ENCODE results near the gene C10orf71.

C10orf71 gene

DNA sequence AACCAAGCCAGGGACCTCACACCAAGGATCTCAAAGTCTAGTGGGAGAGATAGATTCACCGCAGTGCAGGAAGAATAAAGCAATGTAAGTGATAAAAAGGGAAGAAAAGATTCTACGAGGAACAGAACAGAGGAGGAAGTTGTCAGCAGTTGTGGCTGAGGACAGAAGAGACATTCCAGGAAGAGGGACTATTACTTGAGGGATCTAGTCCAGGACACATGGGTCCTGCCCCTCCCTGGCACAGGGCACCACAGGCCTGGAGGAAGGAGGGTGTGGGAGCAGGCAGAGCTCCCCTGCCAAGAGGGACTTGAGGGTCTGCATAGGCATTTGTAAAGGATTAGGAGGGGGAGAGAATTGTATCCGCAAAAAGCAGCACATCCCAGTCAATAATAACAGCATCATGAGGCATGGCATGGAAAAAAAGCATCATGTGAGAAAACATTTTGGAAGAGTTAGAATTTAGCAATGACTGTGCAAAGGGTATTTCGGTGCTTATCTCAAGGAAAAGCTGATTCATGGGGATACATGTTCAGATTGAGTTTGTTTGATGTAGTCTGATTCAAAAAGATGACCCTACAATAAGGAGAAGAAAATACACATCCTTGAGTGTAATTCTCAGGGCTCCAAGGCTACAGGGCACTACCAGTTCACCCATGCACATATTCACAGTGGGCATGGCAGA, 12.7 kb downstream of the C10orf71 start:
- no peak for DNase-seq

DNA sequence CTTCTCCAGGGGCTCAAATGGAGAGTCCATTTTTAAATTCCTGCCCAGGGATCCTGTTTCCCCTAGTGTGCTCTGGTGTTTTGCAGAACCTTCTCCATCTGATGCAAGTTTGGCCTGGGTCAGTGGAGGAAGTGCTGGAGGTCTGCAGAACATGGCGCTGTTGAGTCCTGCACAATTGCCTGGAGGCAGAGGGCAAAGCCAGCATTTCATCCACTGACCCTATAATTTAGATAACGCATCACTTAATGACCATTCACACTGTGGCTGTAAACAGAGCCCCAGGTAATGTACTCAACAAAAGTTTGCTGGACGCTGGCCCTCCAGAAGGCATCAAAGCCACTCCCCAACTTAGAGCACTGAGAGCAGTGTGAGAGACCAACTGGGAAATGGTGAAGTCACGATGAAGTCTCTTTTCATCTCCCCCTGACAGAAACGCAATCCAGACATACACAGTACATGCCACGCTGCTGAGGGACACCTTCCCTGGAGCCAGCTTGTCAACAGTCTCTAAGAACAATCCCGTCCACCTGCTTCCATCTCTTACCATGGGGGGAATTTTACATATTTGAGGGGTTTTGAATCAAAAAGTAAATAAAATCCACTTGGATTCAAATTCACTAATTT, 13.4 kb downstream of the C10orf71 start:
- DNase-seq, result no peak

DNA sequence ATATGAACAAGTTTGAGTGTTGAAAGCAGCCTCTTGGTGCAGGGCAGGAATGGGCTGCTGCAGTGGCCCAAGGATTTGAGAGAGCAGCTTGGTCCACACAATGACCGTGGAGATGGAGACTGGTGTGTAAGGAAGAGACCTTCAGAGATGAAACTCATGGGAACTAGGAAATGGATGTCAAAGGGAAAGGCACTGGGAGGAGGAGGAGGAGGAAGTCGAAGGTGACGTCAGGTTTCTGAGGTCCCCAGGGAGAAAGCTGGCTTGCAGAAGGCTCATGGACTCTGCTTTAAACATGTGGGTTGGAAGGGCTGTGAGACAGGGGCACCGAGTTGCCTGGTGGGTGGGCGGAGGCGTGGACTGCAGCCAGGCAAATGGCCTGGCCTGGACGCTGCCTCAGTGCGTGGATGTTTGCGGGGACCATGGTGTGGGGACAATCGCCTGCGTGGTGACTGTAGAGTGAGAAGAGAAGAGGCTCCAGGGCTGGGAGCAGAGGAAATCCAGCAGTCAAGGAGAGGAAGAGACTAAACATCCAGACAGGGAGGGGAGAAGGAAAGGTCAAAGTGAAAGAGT, 14.6 kb downstream of the C10orf71 start:
- DNase-seq, result no peak

DNA sequence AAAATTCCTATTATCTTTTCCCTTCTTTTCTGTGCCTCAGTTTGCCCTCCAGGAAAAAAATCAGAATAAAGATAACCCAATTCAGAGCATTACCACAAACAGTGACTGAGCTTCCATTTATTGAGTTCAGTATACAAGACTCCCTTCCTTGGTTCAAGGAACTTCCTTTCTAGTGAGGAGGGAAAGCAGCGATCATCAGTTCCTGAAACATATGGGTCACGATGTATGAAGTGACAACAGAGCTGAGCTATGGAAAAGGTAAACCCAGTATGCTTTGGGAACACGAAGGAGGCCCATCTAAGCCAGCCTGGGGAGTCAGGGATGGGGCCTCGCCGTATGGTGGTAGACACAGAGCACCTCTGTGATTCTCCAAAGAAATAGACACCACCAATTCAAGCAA, 15.8 kb downstream of the C10orf71 start:
- DNase-seq, result no peak

DNA sequence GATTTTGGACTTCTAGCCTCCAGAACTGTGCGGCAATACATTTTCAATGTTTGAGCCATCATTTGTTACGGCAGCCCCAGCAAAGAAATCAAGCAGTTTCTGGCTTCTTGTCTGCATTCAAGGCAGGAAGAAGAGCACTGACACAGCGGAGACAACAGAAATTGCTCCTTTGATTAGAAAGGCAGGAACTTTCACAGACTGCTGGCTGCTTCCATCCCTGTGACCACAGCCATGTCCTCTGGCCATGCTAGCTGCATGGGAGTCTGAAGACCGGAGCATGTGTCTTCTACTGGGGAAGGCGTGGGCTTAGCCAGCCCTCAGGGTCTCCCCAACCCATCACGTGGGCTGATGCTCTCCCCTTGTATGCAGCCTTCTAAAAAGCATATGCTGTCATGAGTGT, 19.1 kb downstream of the C10orf71 start:
- no peak for DNase-seq

DNA sequence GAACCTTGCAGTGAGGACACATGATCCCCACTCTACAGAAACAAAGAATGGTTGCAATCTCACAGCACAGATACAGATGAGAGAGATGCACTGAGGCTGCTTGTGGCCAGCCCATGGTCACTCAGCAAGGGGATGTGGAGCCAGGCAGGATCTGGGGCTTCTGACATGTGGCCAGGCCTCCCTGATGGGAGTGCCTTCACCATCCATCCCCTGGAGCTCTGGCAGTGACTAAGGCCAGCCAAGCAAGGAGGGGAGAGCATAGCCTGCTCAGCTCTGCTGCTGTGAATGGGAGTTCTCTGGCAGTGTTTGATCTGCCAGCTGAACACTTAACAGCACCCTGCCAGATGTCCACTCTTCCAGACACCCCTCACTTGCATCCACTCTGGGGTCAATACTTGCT, 19.8 kb downstream of the C10orf71 start:
- DNase-seq, result no peak

DNA sequence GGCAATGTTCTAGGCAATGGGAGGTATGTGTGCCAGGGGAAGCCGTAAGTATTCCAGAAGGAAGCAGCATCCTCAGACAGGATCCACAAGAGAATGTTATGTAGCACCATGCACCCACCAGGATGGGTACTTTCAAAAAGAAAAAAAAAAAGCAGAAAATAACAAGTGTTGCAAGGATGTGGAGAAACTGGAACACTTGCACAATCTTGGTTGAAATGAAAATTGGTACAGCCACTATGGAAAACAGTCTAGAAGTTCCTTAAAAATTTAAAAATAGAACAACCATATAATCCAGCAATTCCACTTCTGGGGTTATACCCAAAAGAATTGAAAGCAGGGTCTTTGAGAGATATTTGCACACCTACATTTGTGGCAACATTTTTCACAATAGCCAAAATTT, 20.2 kb downstream of the C10orf71 start:
- DNase-seq, result no peak

DNA sequence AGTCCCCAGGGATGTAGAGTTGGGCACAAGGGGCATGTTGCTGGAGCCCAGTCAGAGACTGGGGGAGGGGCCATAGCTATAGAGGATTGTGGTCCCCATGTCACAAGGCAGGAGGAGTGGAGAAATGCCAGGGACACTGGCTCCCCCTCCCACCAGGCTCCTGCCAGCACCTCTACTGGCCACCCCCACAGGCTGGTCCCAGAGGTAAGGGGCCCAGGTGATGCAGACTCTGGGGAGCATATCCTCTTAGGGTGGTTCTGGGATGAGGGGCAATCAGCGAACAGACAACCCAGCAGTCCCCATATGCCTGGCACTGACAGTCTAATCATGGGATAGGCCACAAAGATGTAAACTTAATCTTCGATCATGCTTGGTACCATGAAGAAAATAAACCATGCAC, 21.2 kb downstream of the C10orf71 start:
- no peak for DNase-seq

DNA sequence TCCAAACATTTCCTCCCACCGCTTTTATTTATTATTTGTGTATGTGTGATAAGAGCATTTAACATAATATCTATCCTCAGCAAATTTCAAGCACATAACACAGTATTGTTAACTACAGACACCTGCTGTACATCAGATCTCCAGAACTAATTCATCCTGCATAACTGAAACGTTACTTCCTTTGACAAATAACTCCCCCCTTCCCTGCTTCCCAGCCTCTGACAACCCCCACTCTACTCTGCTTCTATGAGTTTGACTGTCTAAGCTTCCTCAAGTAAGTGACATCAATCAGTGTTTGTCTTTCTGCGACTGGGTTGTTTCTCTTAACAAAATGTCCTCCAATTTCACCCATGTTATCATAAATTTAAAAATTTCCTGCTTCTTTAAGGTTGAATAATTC, 22.1 kb downstream of the C10orf71 start:
- DNase-seq, result no peak

DNA sequence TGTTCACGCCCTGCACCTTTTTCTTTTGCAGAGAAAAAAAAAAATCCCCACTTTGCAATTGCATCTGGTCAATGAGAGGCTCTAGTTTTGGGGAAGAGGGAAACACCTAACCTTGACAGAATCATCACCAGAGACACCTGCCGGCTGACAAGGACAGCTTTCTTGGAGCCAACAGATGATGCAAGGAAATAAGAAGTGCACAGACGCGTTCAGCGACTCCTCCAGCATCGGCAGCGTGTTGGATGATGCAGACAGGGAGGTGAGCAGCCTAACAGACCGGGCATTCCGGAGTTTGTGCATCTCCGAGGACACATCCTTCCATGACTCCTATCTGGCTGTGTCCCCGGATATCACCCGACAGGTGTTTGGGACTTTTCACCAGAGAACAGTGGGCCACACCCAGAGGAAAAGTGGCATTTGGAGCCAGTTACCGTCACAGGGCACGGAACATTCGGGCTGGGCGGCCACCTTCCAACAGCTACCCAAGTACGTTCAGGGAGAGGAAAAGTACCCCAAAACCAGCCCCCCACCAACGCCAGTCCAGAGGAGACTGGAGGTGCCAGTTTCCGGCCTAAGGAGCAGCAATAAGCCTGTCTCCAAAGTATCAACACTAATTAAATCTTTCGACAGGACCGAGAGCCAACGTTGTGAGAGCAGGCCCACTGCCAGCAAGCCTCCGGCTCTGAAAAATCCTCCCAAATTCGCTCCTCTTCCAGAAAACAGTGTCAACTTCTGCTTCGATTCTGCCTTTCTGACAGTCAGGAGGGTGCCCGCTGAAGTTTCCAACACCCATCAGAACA, 23.6 kb downstream of the C10orf71 start:
- DNase-seq, result no peak

DNA sequence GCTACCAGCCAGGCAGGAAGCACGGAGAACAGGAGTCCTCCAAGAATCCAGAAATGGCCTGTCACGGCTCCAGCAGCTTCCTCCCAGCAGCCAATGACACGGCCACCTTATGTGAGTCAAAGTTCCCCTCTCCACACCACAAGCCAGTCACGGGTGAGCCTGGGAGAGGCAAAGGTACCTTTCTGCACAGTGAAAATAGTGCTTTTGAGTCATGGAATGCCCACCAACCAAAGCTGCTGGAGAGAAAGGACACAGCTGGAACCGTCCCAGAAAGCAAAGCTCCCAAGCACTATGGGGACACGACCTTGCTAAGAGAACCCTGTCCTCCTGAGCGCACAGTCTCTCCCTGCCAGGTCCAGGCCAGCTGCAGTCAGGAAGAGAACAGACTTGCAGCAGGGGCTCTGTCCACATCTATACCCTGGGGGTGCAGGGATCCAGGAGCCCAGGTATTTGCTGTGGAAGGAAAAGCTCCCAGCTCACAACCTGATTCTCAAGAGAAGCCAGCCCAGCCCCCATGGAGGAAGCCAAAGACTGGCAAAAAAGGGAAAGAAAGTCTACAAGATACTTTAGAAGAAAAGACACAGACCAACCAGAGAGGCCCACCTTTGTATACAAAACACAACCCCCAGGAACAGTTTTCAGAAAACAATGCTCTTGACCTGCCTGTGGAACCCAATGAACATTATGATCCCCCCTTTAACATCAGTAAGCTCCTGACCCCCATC, 24.4 kb downstream of the C10orf71 start:
- DNase-seq, result no peak

DNA sequence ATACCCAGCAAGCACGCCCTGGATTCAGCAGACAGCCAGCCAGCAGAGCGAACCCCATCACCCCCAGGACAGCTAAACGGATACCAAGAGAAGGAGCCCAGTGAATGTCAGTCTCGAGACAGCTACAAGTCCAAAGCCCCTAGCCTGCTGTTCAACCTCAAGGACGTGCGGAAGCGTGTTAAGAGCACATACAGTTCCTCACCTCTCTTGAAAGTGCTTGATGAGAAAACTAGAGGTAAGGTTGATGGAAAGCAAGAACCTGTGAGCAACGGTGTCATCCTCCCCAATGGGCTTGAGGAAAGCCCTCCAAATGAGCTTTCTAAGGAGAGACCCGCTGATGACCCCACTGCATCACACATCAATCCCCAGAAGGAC, 24.9 kb downstream of the C10orf71 start:
- DNase-seq, result no peak

DNA sequence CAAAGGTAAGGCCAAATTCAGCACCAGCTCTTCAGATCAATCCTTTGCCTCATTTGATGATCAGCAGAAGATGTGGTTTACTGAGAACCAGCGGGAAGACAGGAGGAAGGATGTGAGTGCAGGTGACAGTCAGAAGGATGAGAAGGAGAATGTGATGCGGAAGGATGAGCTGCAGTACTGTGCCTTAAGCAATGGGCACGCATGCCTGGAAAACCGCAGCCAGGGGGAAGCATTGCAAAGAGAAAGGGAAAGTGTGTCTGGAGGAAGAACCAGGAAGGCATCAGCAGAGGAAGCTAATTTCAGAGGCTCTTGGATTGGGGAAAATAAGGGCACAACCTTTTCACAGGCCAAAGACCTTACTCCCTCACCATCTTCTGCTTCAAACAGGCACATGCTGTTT, 25.7 kb downstream of the C10orf71 start:
- no peak for DNase-seq

DNA sequence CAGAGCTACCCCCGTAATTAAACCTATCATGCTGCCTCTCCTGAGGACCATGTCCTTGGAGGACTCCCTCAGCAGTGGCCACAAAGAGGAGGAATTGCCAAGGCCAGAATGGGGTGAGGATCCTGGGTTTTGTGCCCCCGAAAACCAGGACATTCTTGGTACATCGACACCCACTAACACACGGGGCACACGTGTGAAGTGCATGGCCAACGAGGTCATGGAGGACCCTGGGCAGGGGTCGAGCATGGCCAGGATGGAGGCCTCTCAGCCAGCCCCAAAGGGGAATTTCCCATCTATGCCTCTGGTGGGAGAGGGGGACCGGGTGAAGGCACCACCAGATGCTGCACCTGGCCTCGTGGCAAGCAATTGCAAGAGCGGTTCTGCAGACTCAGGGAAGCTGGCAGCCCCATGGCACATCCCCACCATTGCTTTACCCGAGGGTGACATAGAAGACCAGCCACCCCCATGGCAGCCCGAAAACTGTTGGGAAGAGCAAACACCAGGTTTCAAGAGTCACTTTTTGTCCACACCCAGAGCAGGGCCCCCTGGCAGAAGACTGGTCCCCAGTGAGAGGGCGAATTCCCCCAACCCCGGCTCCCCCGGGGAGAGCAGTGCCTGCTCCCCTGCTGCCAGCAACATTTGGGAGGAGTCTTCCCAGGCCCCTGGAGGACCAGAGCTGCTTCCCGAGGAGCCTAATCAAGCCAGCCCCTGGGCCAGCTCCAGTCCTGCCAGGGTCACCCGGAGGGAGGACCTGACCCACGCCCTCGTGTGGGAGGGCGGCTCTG, 26.4 kb downstream of the C10orf71 start:
- no peak for DNase-seq

DNA sequence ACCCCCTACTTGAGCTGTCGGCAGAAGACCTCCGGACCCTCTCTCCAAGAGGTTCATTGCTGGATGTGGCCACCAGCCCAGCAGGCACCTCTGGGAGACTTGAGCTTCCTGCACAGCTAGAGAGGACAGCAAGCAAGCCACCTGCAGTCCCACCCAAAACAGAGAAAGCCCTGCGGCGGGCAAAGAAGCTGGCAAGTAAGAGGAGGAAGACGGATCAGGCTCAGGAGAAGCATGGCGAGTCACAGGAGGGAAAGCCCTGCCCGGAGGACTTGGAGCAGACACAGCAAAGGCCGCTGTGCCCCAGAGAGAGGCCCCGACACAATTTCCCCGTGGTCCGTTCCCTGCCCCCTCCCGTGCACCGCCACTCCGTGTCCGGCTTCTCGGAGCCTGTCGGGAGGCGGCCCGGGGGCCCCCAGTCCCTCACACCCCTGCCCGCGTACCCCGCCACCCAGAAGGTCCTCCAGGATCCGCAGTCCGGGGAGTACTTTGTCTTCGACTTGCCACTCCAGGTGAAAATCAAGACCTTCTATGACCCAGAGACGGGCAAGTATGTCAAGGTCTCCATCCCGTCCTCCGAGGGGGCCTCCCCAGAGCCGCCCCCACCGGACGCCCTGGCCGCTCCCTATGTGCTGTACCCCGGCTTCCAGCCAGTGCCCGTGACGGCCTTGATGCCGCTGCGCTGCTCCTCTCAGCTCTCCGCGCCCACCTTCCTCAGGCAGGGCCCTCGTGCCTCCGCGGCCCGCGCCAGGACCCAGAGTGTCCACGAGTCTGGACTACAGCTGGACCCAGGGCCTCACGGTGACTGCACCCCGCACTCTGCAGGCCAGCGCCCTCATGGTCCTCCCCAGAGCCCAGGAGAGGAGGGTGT, 27.2 kb downstream of the C10orf71 start:
- DNase-seq, result no peak

DNA sequence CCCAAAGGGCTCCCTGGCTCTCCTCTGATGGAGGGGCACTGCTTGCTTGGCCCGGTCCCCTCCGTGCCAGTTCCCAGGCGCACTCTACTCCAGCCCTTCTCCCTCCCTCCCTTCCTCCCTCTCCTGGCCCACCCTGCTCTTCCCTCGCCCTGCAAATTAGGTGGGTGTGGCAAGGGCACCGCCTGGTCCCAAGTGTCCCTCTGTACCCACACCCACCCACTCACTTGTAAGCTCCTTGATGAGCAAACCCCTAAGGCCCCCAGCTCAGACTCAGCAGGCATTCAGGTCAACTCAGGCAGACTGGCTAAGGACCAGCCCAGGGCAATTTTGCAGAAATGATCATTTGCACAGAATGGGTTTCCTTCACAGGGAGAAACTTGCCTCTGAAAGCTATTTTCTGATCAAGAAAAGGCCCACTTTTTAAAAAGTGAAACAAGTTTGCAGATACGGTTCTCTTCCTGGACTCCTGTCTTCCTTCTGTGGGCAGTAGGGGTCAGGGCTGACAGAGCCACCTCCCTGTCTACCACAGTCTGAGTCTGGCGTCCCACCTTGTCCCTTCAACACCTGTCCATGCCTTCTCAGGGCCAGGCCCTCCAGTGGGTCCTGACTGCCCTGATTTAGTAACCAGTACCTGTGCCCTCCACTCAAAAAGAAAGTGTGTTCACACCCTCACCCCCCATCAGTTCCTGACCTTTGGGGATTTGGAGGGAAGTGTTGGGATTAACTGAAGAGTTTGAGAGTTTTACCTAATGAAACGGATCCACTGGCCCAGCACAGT, 28.3 kb downstream of the C10orf71 start:
- no peak for DNase-seq

DNA sequence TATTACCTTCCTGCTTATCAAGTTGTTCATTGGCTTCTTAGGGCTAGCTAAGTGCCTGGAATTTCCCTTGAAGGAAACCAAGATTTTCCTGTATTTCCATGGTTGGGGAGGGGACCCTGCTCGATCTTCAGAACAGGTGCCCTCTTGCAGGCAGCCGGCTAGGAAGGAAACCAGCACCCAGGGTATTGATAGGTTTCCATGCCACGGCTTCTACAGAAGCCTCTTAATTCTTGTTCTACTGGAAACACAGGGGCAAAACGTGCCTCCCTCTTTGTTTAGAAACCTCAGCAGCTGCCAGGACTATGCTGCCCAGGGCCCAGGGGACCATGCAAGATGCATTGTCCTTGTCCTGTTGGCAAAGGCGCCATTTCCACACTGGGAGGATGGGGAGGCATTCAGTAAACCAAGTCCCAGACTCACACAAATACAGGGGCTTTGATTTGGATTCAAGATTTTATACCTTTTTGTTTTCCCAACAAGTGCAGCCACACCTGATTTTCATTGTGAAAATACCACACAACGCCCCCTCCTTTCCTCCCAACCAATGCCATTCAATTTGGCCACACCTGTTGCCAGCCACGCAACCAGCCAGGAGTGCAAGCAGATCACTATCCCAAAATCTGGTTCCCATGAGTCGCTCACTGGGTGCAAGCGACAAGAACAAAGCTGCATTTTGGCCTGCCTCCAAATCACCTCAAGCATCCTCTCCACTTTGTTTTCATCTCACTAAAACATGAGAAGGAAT, 29.6 kb downstream of the C10orf71 start:
- no peak for DNase-seq

DNA sequence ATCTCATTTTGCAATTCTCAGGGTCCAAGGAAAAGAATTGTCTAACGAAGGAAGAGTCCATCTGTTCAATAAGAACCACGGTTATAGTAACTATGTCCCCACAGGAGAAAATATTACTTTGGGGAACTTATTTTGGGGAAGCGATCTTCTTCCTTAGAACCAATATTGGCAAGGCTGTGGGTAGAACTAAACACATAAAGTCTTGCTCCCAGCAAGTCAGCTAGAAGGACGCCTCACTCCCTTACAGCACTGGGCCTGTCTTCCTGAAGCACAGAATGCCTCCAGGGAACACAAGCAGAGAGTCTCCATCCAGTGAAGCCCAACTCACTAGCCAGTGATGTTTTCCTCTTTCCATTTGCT, 30.2 kb downstream of the C10orf71 start:
- no peak for DNase-seq
